H1 (cell line): ENCODE measurements around the gene ZNF641. TPM values are rescaled to one million over a fixed set of nuclear protein-coding genes. Genes with fewer than 3 reads are reported as not detected.

Source experiments
- CTCF ChIA-PET: fragments of 300-600 bp; sonication (Branson Sonifier 250); formaldehyde crosslinking; loops from one replicate; lab custom pipeline; 2021; ENCODE audit not compliant: partially characterized antibody; lab: Charles Lee
- POLR2A ChIA-PET: fragments of 300-600 bp; sonication (Branson Sonifier 250); formaldehyde crosslinking; loops from one replicate; lab custom pipeline; 2021; ENCODE audit warnings: inconsistent platforms; ENCODE audit not compliant: partially characterized antibody; lab: Charles Lee
- DNase-seq, 2 experiments: peaks; one replicate each; pipeline versions ENCODE4 v3.0.0 to v3.0.0-alpha.2; 2010 to 2022; ENCODE audit warnings: low spot score in 2 of 2, low read depth in 1 of 2, mixed read lengths in 1 of 2
- FAIRE-seq: peaks from 2 replicates; lab custom pipeline; 2011; peaks lifted over from hg19 to GRCh38; lab: Jason Lieb, UNC
- H2AFZ ChIP-seq: 2 replicates; pipeline ENCODE4 v1.8.1; 2012; ENCODE audit warnings: low read length, inconsistent platforms
- H2AK5ac ChIP-seq: 2 replicates; pipeline ENCODE4 v1.6.1; 2013; ENCODE audit warnings: low read depth, low read length
- H2BK120ac ChIP-seq: replicated peaks from 2 replicates; pipeline ENCODE3; 2013; ENCODE audit warnings: low read depth, low read length, inconsistent platforms
- H2BK12ac ChIP-seq: 2 replicates; pipeline ENCODE4 v1.6.1; 2013; ENCODE audit warnings: low read depth, low read length
- H2BK15ac ChIP-seq: 2 replicates; pipeline ENCODE4 v1.6.1; 2013; ENCODE audit warnings: low read length
- H2BK20ac ChIP-seq: 2 replicates; pipeline ENCODE4 v1.6.1; 2013; ENCODE audit warnings: low read length
- H2BK5ac ChIP-seq: 2 replicates; pipeline ENCODE4 v1.6.1; 2013; ENCODE audit warnings: low read depth, low read length
- H3K14ac ChIP-seq: 2 replicates; pipeline ENCODE4 v1.6.1; 2013; ENCODE audit warnings: inconsistent platforms; ENCODE audit not compliant: insufficient read length
- H3K18ac ChIP-seq: 2 replicates; pipeline ENCODE4 v1.6.1; 2013; ENCODE audit warnings: low read length; ENCODE audit errors: extremely low read depth
- H3K23ac ChIP-seq: 2 replicates; pipeline ENCODE4 v1.6.1; 2013; ENCODE audit warnings: inconsistent platforms; ENCODE audit not compliant: insufficient read length
- H3K23me2 ChIP-seq: 2 replicates; pipeline ENCODE4 v1.6.1; 2013; ENCODE audit warnings: low read depth, low read length
- H3K27ac ChIP-seq: 2 replicates; pipeline ENCODE4 v1.6.1; 2011; ENCODE audit warnings: low read depth, low read length, inconsistent platforms
- H3K27me3 ChIP-seq, 4 experiments: replicated peaks in 1 of 4; 1 replicate in 1 of 4; 2 replicates in 3 of 4; pipeline versions ENCODE4 v1.6.1 to v1.8.1; 2011 to 2013; ENCODE audit warnings: low read length in 3 of 4, mild to moderate bottlenecking in 3 of 4, inconsistent platforms in 2 of 4, mixed read lengths in 2 of 4, moderate library complexity in 1 of 4; ENCODE audit not compliant: control insufficient read depth in 3 of 4, insufficient read depth in 3 of 4; ENCODE audit errors: extremely low read depth in 1 of 4
- H3K36me3 ChIP-seq, 4 experiments: 2 replicates each; pipeline versions ENCODE4 v1.6.1 to v1.8.1; 2011 to 2013; ENCODE audit warnings: mild to moderate bottlenecking in 4 of 4, low read length in 3 of 4, moderate library complexity in 2 of 4, control low read depth in 1 of 4, inconsistent platforms in 1 of 4; ENCODE audit not compliant: insufficient read depth in 4 of 4, control insufficient read depth in 2 of 4
- H3K4ac ChIP-seq: replicated peaks from 2 replicates; pipeline ENCODE3; 2013; ENCODE audit warnings: low read length, low read depth, mixed read lengths, inconsistent platforms; ENCODE audit not compliant: insufficient read length
- H3K4me1 ChIP-seq, 4 experiments: replicated peaks in 1 of 4; 1 replicate in 1 of 4; 2 replicates in 3 of 4; pipeline versions ENCODE4 v1.6.1 to v1.8.1; 2011 to 2013; ENCODE audit warnings: low read length in 3 of 4, inconsistent platforms in 2 of 4, mixed read lengths in 1 of 4; ENCODE audit not compliant: insufficient read depth in 4 of 4, control insufficient read depth in 3 of 4
- H3K4me2 ChIP-seq, 2 experiments: 2 replicates each; pipeline versions ENCODE4 v1.6.1 to v1.8.1; 2011 to 2013; ENCODE audit warnings: low read depth in 2 of 2, low read length in 2 of 2, control low read depth in 1 of 2, inconsistent platforms in 1 of 2, mild to moderate bottlenecking in 1 of 2; ENCODE audit not compliant: insufficient read depth in 1 of 2
- H3K4me3 ChIP-seq, 4 experiments: fragments of 200-600, 300-600 bp in 1 of 4; sonication (generic), shearing (Covaris generic), sonication (Bioruptor Twin) in 1 of 4; 2 replicates each; pipeline versions ENCODE4 v1.5.1 to v1.8.1; 2011 to 2016; ENCODE audit warnings: low read length in 4 of 4, low read depth in 3 of 4, control low read depth in 2 of 4, inconsistent platforms in 2 of 4, mild to moderate bottlenecking in 2 of 4, mixed read lengths in 1 of 4, moderate library complexity in 1 of 4; ENCODE audit not compliant: insufficient read depth in 2 of 4; ENCODE audit errors: extremely low read depth in 1 of 4
- H3K56ac ChIP-seq: replicated peaks from 2 replicates; pipeline ENCODE3; 2013; ENCODE audit warnings: low read depth, mild to moderate bottlenecking, mixed read lengths, low read length, inconsistent platforms; ENCODE audit not compliant: insufficient read length
- H3K79me1 ChIP-seq: 2 replicates; pipeline ENCODE4 v1.6.1; 2013; ENCODE audit warnings: low read depth, low read length, control low read depth
- H3K79me2 ChIP-seq, 2 experiments: 2 replicates each; pipeline versions ENCODE4 v1.6.1 to v1.8.1; 2012 to 2013; ENCODE audit warnings: low read length in 2 of 2, mild to moderate bottlenecking in 2 of 2, inconsistent platforms in 1 of 2; ENCODE audit not compliant: insufficient read depth in 2 of 2, control insufficient read depth in 1 of 2
- H3K9ac ChIP-seq, 4 experiments: replicated peaks in 1 of 4; 1 replicate in 1 of 4; 2 replicates in 3 of 4; pipeline versions ENCODE4 v1.6.1 to v1.8.1; 2011 to 2013; ENCODE audit warnings: low read depth in 3 of 4, low read length in 3 of 4, control low read depth in 2 of 4, mild to moderate bottlenecking in 2 of 4, moderate library complexity in 2 of 4, inconsistent platforms in 1 of 4; ENCODE audit errors: extremely low read depth in 1 of 4
- H3K9me3 ChIP-seq, 2 experiments: 2 replicates each; pipeline versions ENCODE4 v1.6.1 to v1.8.1; 2012 to 2013; ENCODE audit warnings: mild to moderate bottlenecking in 2 of 2, moderate library complexity in 2 of 2, control low read depth in 1 of 2, inconsistent platforms in 1 of 2, low read depth in 1 of 2, low read length in 1 of 2, mixed read lengths in 1 of 2; ENCODE audit not compliant: insufficient read depth in 2 of 2
- H4K20me1 ChIP-seq, 2 experiments: replicated peaks in 1 of 2; 2 replicates each; pipeline versions ENCODE3 to v1.8.1; 2011 to 2013; ENCODE audit warnings: inconsistent platforms in 2 of 2, low read length in 2 of 2, mild to moderate bottlenecking in 1 of 2; ENCODE audit not compliant: insufficient read depth in 2 of 2, control insufficient read depth in 1 of 2
- H4K5ac ChIP-seq: 2 replicates; pipeline ENCODE4 v1.6.1; 2013; ENCODE audit warnings: low read length, low read depth, mixed read lengths, inconsistent platforms; ENCODE audit not compliant: insufficient read length
- H4K8ac ChIP-seq: 2 replicates; pipeline ENCODE4 v1.8.0; 2013; ENCODE audit warnings: mild to moderate bottlenecking, moderate library complexity, low read length, inconsistent platforms; ENCODE audit not compliant: insufficient read depth; ENCODE audit errors: extremely low read depth
- H4K91ac ChIP-seq: replicated peaks from 2 replicates; pipeline ENCODE3; 2013; ENCODE audit warnings: low read length, mixed read lengths, inconsistent platforms; ENCODE audit not compliant: insufficient read length
- CREB1 ChIP-seq: IDR thresholded peaks from 2 replicates; pipeline ENCODE4 v1.6.1; 2012; ENCODE audit warnings: inconsistent platforms
- MAX ChIP-seq: IDR thresholded peaks from 2 replicates; pipeline ENCODE4 v1.6.1; 2012; ENCODE audit warnings: inconsistent platforms
- PHF8 ChIP-seq: fragments of 200-600 bp; sonication (generic); conservative IDR thresholded peaks from 2 replicates; pipeline ENCODE4 v1.7.1; 2012; ENCODE audit warnings: low read depth, mild to moderate bottlenecking, inconsistent platforms, low read length, moderate library complexity
- YY1 ChIP-seq: IDR thresholded peaks from 2 replicates; pipeline ENCODE4 v1.6.1; 2011; ENCODE audit warnings: low read depth, mild to moderate bottlenecking, low read length
- WGBS, 2 experiments: shearing (Covaris generic) in 1 of 2; methylation state at CpG; one replicate each; pipeline versions ENCODE4 v1.1.6 to v1.1.7; 2013 to 2015; ENCODE audit warnings: low lambda C conversion rate in 2 of 2, mixed read lengths in 2 of 2, inconsistent platforms in 1 of 2, low coverage in 1 of 2, missing lambda C conversion rate in 1 of 2; ENCODE audit not compliant: insufficient replicate concordance in 2 of 2, insufficient coverage in 1 of 2, insufficient read length in 1 of 2; ENCODE audit errors: extremely low coverage in 1 of 2, missing lambda C conversion rate in 1 of 2; 5-methylcytosine and 5-hydroxymethylcytosine counted together
- polyA plus RNA-seq, 7 experiments: library from polyadenylated mRNA; depleted of rRNA in 3 of 7; stranded (reverse) in 5 of 7; unstranded in 2 of 7; fragments of >200 nt in 5 of 7; fragments of 200-250 nt in 2 of 7; gene quantifications; 1 replicate in 5 of 7; 2 replicates in 1 of 7; 4 replicates in 1 of 7; pipeline versions ENCODE4 v1.2.1 to v1.2.3, GENCODE V29; 2011 to 2013; ENCODE audit warnings: missing spikeins in 2 of 7, mixed read lengths in 2 of 7
- total RNA-seq: library from RNA; stranded (reverse); fragmentation: NEBNext Ultra II Directional; extraction: Animal tissue kit (Norgen Biotek cat#: 25700); gene quantifications from 2 replicates; pipeline ENCODE4 v1.2.1, GENCODE V29; 2021

ZNF641 gene
- total and polyA plus RNA-seq, 2 of the 8 experiments (the other 6 are each of a cell fraction or from before 2014, with no cell fraction given) = 2.4 to 6.2 TPM

- no peak overlapping the region for H2BK20ac ChIP-seq
- H3K18ac ChIP-seq = no peak overlapping the region
- H4K91ac ChIP-seq = no peak overlapping the region
- no peak overlapping the region for H3K9ac ChIP-seq
- H3K27me3 ChIP-seq = no peaks in the 10 kb centered on the region
- H2AFZ ChIP-seq = no peak overlapping the region
- H3K79me1 ChIP-seq = no peaks in the 10 kb centered on the region
- H3K79me2 ChIP-seq = no peaks in the 10 kb centered on the region
- no peak for DNase-seq
- no peak overlapping the region for H2BK120ac ChIP-seq
- 76% methylated on average over 2 of the region's 2 CpGs; no CpG with 5 or more reads in 1 of the 2 experiments for WGBS, 2 experiments
- H3K56ac ChIP-seq = no peak overlapping the region
- CTCF ChIA-PET = no interaction called here
- no peaks in the 10 kb centered on the region for H4K20me1 ChIP-seq
- H3K4me1 ChIP-seq = no peaks in the 10 kb centered on the region
- no peaks in the 10 kb centered on the region for H3K36me3 ChIP-seq
- no peak overlapping the region for H3K14ac ChIP-seq
- no peak overlapping the region for H2BK5ac ChIP-seq
- no peak overlapping the region for H3K4me3 ChIP-seq
- no peaks in the 10 kb centered on the region for H3K23me2 ChIP-seq
- H3K23ac ChIP-seq = no peak overlapping the region
- POLR2A ChIA-PET = no interaction called here
- no peak overlapping the region for H3K4me2 ChIP-seq
- H2BK12ac ChIP-seq = no peak overlapping the region
- H3K27ac ChIP-seq = no peak overlapping the region
- FAIRE-seq = no peak
- H3K9me3 ChIP-seq = peaks cover 9 to 24% of the 10 kb centered on the region in 2 experiments
- no peak overlapping the region for H2AK5ac ChIP-seq
- TF ChIP-seq CREB1 (no peak), PHF8 (no peak), MAX (no peak), YY1 (no peak)
- H3K4ac ChIP-seq = no peak overlapping the region
- H4K5ac ChIP-seq = no peak overlapping the region
- no peak overlapping the region for H2BK15ac ChIP-seq
- no peak overlapping the region for H4K8ac ChIP-seq
These were observed 19.3 kb downstream of the ZNF641 start for GRCh38 chr12:48331399-48331798.
